Fibroblast of lung (primary cell): ENCODE results near the gene C1QL2.

Experiments used
- EZH2 ChIP-seq: IDR thresholded peaks from 2 replicates; pipeline ENCODE4 v1.5.1; 2012; ENCODE audit warnings: low read length, control low read depth, mild to moderate bottlenecking; ENCODE audit errors: missing control alignments
- TF ChIP-seq, protein P1 (sequence below), 2 donors: IDR thresholded peaks in 1 of 2; conservative IDR thresholded peaks in 1 of 2; 1 replicate in 1 of 2; 2 replicates in 1 of 2; pipeline ENCODE4 v1.5.1; 2011 to 2012; ENCODE audit warnings: low read length in 2 of 2, control low read depth in 1 of 2, inconsistent platforms in 1 of 2, low read depth in 1 of 2, mild to moderate bottlenecking in 1 of 2

DNA sequence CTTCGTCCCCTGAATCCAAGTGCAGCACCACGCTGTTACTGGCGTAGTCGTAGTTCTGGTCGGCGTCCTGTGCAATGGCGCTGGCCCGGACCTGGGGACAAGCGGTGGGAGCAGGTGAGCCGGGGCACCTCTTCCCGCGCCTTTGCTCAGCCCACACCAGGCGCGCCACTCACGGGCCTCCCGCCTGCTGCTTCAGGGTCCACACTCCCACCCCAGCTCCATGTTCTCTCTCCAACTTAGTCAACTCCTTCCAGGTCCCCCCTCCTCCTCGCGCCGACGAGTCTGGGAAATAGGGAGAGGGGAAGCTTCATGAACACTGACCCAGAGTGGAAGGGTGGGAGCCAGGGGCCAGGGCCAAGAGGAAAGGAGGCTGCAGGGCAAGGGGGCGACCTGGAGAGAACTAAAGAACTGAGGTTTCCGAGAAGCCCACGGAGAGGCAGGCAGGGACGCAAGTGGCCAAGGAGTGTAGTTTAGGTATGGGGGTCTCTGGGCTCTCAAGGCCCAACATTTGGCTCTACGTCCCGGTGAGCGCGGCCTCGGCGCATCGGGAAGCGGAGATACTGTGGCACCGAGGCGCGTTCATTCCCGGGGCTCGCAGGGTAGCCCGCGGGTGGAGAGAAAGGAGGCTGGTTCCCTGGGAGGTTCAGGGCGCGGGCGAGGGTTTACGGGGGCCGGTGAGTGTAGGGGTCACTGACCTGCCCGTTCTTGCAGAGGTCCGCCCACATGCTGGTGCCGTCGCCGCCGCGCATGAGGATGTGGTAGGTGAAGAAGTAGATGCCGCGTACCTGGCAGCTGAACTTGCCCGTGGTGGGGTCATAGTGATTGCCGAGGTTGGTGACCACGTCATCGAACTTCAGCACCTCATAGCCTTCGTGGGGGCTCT lies 1.4 kb downstream of the C1QL2 start:
- no peak for TF ChIP-seq EZH2
- TF ChIP-seq, protein P1, sequence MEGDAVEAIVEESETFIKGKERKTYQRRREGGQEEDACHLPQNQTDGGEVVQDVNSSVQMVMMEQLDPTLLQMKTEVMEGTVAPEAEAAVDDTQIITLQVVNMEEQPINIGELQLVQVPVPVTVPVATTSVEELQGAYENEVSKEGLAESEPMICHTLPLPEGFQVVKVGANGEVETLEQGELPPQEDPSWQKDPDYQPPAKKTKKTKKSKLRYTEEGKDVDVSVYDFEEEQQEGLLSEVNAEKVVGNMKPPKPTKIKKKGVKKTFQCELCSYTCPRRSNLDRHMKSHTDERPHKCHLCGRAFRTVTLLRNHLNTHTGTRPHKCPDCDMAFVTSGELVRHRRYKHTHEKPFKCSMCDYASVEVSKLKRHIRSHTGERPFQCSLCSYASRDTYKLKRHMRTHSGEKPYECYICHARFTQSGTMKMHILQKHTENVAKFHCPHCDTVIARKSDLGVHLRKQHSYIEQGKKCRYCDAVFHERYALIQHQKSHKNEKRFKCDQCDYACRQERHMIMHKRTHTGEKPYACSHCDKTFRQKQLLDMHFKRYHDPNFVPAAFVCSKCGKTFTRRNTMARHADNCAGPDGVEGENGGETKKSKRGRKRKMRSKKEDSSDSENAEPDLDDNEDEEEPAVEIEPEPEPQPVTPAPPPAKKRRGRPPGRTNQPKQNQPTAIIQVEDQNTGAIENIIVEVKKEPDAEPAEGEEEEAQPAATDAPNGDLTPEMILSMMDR (conservative IDR thresholded peaks at IDR 0.05 in 1 of 2, IDR thresholded peaks at IDR 0.05 in 1 of 2; ENCODE audit: low read depth in 1 of 2, low read length in 2 of 2) = no peak
